HepG2 (cell line): Measurements from ENCODE around the gene C2CD3. TPM values are rescaled to one million over a fixed set of nuclear protein-coding genes. Genes with fewer than 3 reads are reported as not detected.

Experiments used
- AGO2 ChIP-seq: fragments of 200-400 bp; formaldehyde crosslinking; optimal IDR thresholded peaks from 2 replicates; pipeline ENCODE3; 2017; ENCODE audit warnings: mild to moderate bottlenecking, low read depth, low read length, moderate library complexity
- BRCA1 ChIP-seq: sonication (generic); formaldehyde crosslinking; IDR thresholded peaks from 2 replicates; pipeline ENCODE4 v1.4.0; 2020; ENCODE audit warnings: missing genetic modification reagents
- BRD4 ChIP-seq: sonication (generic); formaldehyde crosslinking; IDR thresholded peaks from 2 replicates; pipeline ENCODE4 v1.4.0; 2020; ENCODE audit warnings: missing genetic modification reagents
- BRF2 ChIP-seq: sonication (generic); formaldehyde crosslinking; IDR thresholded peaks from 2 replicates; pipeline ENCODE4 v1.8.1; 2022; ENCODE audit warnings: mild to moderate bottlenecking, missing genetic modification reagents
- DNMT3B ChIP-seq: conservative IDR thresholded peaks from 2 replicates; pipeline ENCODE4 v1.6.1; 2016; ENCODE audit warnings: missing biosample characterization, control low read depth
- GATA4 ChIP-seq: sonication (generic); IDR thresholded peaks from 2 replicates; pipeline ENCODE4 v1.6.1; 2016; ENCODE audit warnings: antibody characterized with exemption, low read depth, borderline replicate concordance
- GRHL1 ChIP-seq: sonication (generic); formaldehyde crosslinking; conservative IDR thresholded peaks from 2 replicates; pipeline ENCODE4 v1.8.0; 2022; ENCODE audit warnings: missing genetic modification reagents
- MIER3 ChIP-seq: IDR thresholded peaks from 2 replicates; pipeline ENCODE4 v1.6.1; 2016; ENCODE audit warnings: missing compliant biosample characterization, borderline replicate concordance
- MLXIP ChIP-seq: sonication (generic); formaldehyde crosslinking; IDR thresholded peaks from 2 replicates; pipeline ENCODE4 v1.9.0; 2021; ENCODE audit warnings: missing genetic modification reagents, borderline replicate concordance
- NCOA1 ChIP-seq: sonication (generic); formaldehyde crosslinking; IDR thresholded peaks from 2 replicates; pipeline ENCODE4 v1.9.0; 2021; ENCODE audit warnings: missing genetic modification reagents
- PAWR ChIP-seq: sonication (generic); formaldehyde crosslinking; IDR thresholded peaks from 2 replicates; pipeline ENCODE4 v1.4.0; 2020; ENCODE audit warnings: missing genetic modification reagents, mild to moderate bottlenecking, borderline replicate concordance
- PRDM4 ChIP-seq: sonication (generic); formaldehyde crosslinking; IDR thresholded peaks from 2 replicates; pipeline ENCODE4 v1.9.0; 2021; ENCODE audit warnings: missing genetic modification reagents, borderline replicate concordance
- RBAK ChIP-seq: sonication (generic); formaldehyde crosslinking; IDR thresholded peaks from 2 replicates; pipeline ENCODE4 v1.5.1; 2020; ENCODE audit warnings: mild to moderate bottlenecking, missing genetic modification reagents
- RBM39 ChIP-seq: fragments of 200-400 bp; formaldehyde crosslinking; IDR thresholded peaks from one replicate; pipeline ENCODE4 v1.6.1; 2018; ENCODE audit warnings: antibody characterized with exemption, mild to moderate bottlenecking, low read depth, low read length; ENCODE audit not compliant: poor library complexity, severe bottlenecking
- SNAPC2 ChIP-seq: sonication (generic); formaldehyde crosslinking; IDR thresholded peaks from 2 replicates; pipeline ENCODE4 v1.8.1; 2022; ENCODE audit warnings: mild to moderate bottlenecking, missing genetic modification reagents
- TEAD2 ChIP-seq: sonication (generic); formaldehyde crosslinking; IDR thresholded peaks from 2 replicates; pipeline ENCODE4 v1.9.0; 2021; ENCODE audit warnings: missing genetic modification reagents
- ZFAT ChIP-seq: sonication (generic); formaldehyde crosslinking; conservative IDR thresholded peaks from 2 replicates; pipeline ENCODE4 v1.8.1; 2023; ENCODE audit warnings: missing genetic modification reagents, inconsistent platforms
- ZNF33A ChIP-seq: sonication (generic); formaldehyde crosslinking; IDR thresholded peaks from 2 replicates; pipeline ENCODE4 v1.5.1; 2020; ENCODE audit warnings: missing genetic modification reagents, mild to moderate bottlenecking, moderate library complexity, borderline replicate concordance
- ZNF564 ChIP-seq: sonication (generic); formaldehyde crosslinking; IDR thresholded peaks from 2 replicates; pipeline ENCODE4 v1.8.1; 2023; ENCODE audit warnings: mild to moderate bottlenecking, missing genetic modification reagents
- ZNF615 ChIP-seq: sonication (generic); formaldehyde crosslinking; IDR thresholded peaks from 2 replicates; pipeline ENCODE4 v1.5.0; 2020; ENCODE audit warnings: mild to moderate bottlenecking, missing genetic modification reagents, borderline replicate concordance
- ZNF780A ChIP-seq: sonication (generic); formaldehyde crosslinking; IDR thresholded peaks from 2 replicates; pipeline ENCODE4 v1.8.0; 2022; ENCODE audit warnings: mild to moderate bottlenecking, missing genetic modification reagents, moderate library complexity
- ZNF850 ChIP-seq: sonication (generic); formaldehyde crosslinking; conservative IDR thresholded peaks from 2 replicates; pipeline ENCODE4 v1.9.0; 2021; ENCODE audit warnings: mild to moderate bottlenecking, missing genetic modification reagents
- polyA plus RNA-seq, 8 experiments: library from polyadenylated mRNA; depleted of rRNA in 3 of 8; stranded (reverse) in 7 of 8; unstranded in 1 of 8; fragments of >200 nt; fragmentation: Illumina TruSeq in 4 of 8; extraction: Trizol in 4 of 8; gene quantifications; 2 replicates each; pipeline versions ENCODE4 v1.2.1 to v1.2.3, GENCODE V29; 2011 to 2016; ENCODE audit warnings: low read depth in 4 of 8, missing spikeins in 1 of 8, mixed read lengths in 1 of 8; ENCODE audit not compliant: insufficient read depth in 1 of 8
- total RNA-seq, 5 experiments: library from RNA; depleted of rRNA; stranded (reverse); fragments of >200 nt; fragmentation: Illumina TruSeq; extraction: Trizol; gene quantifications; 2 replicates each; pipeline ENCODE4 v1.2.3, GENCODE V29; 2016; ENCODE audit warnings: low read depth in 1 of 5

C2CD3 gene
- total and polyA plus RNA-seq, 2 of the 13 experiments (the other 11 are each of a cell fraction or from before 2014, with no cell fraction given): 5.5 to 6.4 TPM

GRCh38 chr11:73982990-73983740 lies 187.6 kb downstream of the C2CD3 start (continued):
- peak; percentile 94 for TF ChIP-seq BRF2
- TF ChIP-seq PRDM4 (CRISPR knock-in tag): no peak
- TF ChIP-seq ZNF564 (CRISPR knock-in tag): peak; percentile 12; the same call in 1 of the 2 replicates
- no peak for TF ChIP-seq GRHL1 (CRISPR knock-in tag)
- TF ChIP-seq ZNF615 (CRISPR knock-in tag): no peak
- peak; percentile 84; the same call in 1 of the 2 replicates for TF ChIP-seq ZFAT
- TF ChIP-seq MLXIP: peak; percentile 91; the same call in 1 of the 2 replicates
- TF ChIP-seq ZNF33A (CRISPR knock-in tag): no peak
- no peak for TF ChIP-seq AGO2
- peak; percentile 23; the same call in 1 of the 2 replicates for TF ChIP-seq RBAK (CRISPR knock-in tag)
- no peak for TF ChIP-seq ZNF850 (CRISPR knock-in tag)
- peak; percentile 80 for TF ChIP-seq BRCA1
- TF ChIP-seq GATA4: no peak
- TF ChIP-seq SNAPC2: peak; percentile 79
- TF ChIP-seq BRD4: peak; percentile 91; the same call in 1 of the 2 replicates
- peak; percentile 92 for TF ChIP-seq NCOA1 (CRISPR knock-in tag)
- no peak for TF ChIP-seq MIER3 (CRISPR knock-in tag)
- TF ChIP-seq PAWR: 0 out of 2 replicates have a peak, but pooled peaks have one; percentile 7
- TF ChIP-seq TEAD2 (CRISPR knock-in tag): peak; percentile 40; the same call in 1 of the 2 replicates
- no peak for TF ChIP-seq DNMT3B (CRISPR knock-in tag)
- TF ChIP-seq RBM39: no peak
- no peak for TF ChIP-seq ZNF780A (CRISPR knock-in tag)
